GM21529 (cell line): ENCODE data around the gene NDUFB5.

Experiments used
- ATAC-seq: cut with Tn5 transposase; IDR thresholded peaks from one replicate; pipeline ENCODE4 v1.9.1; 2021; ENCODE audit not compliant: unreplicated experiment

NDUFB5 gene

GRCh38 chr3:179604321-179605078 lies at the start of gene NDUFB5, which contains the start of gene MRPL47:
NDUFB5 (plus strand) TSS chr3:179604794; CDS start chr3:179604816, 22 bp downstream.
MRPL47 (minus strand) TSS chr3:179604638; CDS start chr3:179604624, 14 bp downstream.
- peak; percentile 95 for ATAC-seq

- ATAC-seq, result no peak
Measured at GRCh38 chr3:179558742-179559364, 45.7 kb upstream of the NDUFB5 start.

- no peak for ATAC-seq
Measured at GRCh38 chr3:179560791-179561190, 43.8 kb upstream of the NDUFB5 start.

DNA sequence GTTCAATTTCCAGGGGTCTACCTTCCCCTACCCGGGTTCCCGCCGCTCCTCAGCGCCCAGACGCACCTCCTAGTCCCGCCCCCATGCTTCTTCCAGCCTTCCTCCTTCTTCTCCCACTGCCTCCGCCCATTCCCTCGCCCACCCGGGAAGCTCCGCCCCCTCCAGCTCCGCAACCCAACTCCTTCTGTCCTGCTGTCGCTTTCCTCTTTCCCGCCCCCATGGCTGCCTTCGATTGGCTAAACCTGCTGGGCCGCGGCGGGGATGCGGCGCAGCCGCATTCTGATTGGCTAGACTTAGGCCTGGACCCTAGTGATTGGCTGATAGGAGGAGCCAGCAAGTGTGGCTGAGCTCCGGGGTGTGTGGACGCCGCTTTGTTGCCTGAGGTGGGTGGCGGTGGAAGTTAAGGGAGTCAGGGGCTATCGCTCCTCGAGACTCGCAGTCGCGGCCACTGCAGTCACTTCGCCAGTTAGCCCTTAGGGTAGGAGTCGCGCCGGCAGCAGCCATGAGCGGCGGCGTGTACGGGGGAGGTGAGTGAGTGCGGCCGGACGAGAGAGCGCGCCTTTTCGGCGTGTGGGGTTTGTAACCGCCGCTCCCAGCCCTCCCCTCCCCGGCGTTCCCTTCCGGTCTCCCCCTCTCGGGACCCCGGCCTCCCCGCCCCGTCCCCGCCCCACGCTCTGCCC lies 41.9 kb upstream of the NDUFB5 start, which contains the start of gene ACTL6A:
Gene ACTL6A (plus strand): TSS at position 336 of the 680 bp plus-strand sequence. CDS start 167 bp downstream, at position 503.
- peak; percentile 94 for ATAC-seq

GRCh38 chr3:179563271-179563783 lies 41.3 kb upstream of the NDUFB5 start:
- ATAC-seq, result peak; percentile 51

GRCh38 chr3:179565496-179565895 lies 39.1 kb upstream of the NDUFB5 start:
- ATAC-seq, result no peak

DNA sequence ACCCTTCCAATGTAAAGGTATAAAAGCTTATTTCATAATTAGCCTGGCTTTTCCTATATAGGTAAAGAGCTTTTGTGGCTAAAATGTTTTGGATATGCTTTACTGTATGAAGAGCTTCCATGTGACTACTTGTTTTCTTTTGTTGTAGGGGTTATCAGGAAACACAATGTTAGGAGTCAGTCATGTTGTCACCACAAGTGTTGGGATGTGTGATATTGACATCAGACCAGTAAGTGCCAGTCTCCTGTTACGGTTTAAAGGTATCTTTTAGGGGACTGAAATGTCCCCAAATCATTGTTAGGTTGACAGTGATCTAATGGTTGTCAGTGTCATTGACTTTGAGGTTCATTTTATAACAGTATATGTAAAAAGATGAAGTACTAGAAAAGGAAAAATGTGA lies 23.6 kb upstream of the NDUFB5 start:
- ATAC-seq, result no peak

DNA sequence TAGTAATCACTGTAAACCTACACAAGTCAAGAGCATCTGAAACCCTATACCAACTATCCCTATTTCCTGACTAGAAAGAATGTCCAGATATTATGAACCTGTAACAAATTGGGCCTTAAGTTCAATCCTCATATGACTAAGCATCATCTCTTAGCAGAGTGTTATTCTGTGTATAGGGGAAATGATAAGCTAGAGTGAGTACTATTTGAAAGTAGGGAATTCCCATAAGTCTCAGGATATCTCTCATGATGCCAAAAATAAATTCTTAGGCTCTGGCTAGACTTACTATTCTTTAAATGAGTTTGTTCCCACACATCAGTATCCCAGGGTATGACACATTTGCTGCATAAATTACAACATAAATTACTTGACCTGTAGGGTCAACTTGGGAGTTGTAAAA lies 15.5 kb upstream of the NDUFB5 start:
- peak; percentile 71 for ATAC-seq

- ATAC-seq, result no peak
Measured at GRCh38 chr3:179590669-179591068, 13.9 kb upstream of the NDUFB5 start.

DNA sequence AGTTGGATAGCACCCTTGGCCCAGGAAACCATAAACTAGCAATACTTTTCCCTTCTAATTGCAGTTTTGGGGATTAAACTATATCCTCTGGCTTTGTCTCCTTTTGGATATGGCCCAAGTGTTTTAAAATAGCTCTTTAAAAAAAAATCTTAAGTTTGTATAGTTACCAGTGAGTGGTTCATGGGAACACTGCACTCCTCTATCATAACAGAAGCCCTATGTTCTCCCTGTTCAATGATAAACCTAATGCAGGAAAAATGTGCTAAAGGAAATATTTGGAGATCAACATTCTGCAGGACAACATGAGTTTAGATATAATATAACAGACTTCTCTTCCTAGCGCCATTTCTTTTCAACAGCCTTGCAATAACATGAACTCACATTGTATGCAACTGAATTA lies 13.3 kb upstream of the NDUFB5 start:
- no peak for ATAC-seq

DNA sequence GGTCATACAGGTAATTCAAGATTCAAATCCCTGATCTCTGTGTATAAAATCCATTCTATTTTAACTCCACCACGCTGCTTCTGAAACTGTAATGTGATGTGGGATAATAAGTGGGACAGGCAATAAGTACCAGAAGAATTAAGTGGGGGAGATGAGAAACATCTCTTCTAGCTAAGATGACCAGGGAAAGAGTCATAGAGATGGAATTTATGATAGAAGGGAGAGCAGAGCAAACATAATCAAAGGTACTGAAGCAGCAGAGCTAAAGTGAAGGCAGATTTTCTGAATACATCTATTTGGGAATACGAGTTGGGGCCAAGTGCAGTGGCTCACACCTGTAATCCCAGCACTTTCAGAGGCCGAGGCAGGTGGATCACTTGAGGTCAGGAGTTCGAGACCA lies 5.1 kb upstream of the NDUFB5 start:
- no peak for ATAC-seq

- no peak for ATAC-seq
Measured at GRCh38 chr3:179603321-179603720, 1.3 kb upstream of the NDUFB5 start.

DNA sequence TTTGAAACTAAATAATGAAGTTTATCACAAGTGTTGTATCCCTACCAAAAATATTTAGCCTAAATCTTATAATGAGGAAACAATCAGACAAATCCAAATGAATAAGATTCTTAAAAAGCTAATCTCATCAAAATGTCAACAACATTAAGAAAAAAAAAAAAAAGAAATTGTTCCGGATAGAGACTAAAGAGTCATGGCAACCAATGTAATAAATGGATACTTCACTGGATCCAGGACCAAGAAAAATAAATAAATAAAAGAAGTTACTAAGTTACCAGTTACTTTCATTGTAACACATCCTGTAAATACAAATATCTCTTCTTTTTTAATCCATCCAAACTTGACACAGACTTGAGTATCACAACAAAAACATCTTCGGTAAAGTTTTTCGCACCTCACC lies 763 bp upstream of the NDUFB5 start:
- no peak for ATAC-seq

DNA sequence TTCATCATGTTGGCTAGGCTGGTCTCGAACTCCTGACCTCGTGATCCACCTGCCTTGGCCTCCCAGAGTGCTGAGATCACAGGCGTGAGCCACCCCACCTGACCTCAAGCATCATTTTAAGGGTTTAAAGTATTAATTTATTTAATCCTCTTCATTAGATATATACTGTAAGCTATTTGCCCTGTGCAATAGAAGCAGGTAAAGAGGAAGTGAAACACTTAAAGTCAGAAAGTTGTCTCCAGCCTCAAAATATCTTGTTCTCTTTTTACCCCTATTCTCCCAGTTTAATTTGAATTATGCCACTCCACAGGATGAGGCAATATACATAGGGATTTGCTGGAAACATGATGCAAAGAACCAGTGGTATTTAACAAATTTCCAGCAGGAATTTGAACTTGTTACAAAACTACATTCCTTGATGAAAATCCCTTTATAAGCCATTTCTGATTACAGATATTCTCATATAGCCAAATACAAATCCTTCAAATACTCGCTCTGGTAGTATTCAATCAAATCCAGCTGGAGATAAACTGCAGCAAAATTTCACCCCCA lies 2.0 kb downstream of the NDUFB5 start:
- ATAC-seq, result peak; percentile 23

DNA sequence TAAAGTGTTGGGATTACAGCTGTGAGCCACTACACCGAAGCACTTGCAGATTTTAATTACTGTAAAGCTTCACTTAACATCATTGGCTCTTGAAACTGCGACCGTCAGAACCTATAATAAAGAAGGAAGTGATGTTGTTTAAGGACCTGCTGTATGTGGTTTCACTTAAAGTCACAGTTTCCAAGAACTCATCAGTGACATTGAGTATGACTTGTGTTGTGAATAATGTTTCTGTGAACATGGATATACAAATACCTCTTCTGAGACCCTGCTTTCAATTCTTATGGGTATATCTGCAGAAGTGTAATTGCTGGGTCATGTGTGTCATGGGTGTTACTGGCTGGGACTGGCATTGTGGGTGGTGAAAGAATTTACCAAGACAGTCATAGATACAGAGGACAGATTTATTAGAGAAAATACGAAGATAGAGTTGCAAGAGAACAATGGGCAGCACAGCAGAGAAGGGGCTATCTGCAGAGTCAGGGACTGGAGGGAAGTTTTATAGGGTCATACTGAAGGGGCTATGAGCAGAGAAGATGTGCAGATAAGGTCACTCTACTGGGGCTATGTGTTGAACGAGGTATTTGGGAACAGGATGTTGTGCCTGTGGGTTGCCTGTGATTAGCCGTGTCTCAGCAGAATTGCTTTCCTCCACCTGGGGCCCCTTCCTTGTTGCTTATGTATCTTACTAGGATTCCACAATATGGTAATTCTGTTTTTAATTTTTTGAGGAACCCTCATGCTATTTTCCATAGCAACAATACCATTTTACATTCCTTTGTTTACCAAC lies 4.5 kb downstream of the NDUFB5 start:
- ATAC-seq, result peak; percentile 63

DNA sequence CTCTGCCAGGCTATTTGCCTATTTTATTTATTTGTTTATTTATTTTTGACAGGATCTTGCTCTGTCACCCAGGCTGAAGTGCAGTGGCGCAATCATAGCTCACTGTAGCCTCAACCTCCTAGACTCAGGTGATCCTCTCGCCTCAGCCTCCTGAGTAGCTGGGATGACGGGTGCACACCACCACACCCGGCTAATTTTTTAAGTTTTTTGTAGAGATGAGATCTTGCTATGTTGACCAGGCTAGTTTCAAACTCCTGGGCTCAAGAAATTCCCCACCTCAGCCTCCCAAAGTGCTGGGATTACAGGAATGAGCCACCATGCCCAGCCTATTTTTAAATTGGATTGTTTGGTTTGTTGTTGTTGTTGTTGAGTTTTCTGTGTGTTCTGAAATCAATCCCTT lies 5.5 kb downstream of the NDUFB5 start:
- ATAC-seq, result no peak

DNA sequence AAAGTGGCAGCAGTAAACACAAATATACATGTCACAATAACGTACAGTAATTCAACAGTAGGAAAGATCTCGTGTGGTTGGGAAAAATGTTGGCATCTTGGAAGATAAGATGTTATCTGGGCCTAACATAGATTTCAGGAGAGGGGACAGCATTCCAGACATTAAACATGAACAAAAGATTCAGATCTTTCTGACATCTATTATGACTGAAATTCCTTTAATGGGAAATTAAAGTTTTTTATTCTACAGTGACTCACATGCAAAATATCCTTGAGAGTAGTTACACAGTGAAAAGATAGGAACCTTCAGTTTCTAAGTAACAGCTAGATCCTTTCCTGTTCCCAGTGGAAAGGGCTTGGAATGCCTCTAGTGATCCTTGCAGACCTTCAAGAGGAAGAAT lies 9.2 kb downstream of the NDUFB5 start:
- ATAC-seq, result no peak

DNA sequence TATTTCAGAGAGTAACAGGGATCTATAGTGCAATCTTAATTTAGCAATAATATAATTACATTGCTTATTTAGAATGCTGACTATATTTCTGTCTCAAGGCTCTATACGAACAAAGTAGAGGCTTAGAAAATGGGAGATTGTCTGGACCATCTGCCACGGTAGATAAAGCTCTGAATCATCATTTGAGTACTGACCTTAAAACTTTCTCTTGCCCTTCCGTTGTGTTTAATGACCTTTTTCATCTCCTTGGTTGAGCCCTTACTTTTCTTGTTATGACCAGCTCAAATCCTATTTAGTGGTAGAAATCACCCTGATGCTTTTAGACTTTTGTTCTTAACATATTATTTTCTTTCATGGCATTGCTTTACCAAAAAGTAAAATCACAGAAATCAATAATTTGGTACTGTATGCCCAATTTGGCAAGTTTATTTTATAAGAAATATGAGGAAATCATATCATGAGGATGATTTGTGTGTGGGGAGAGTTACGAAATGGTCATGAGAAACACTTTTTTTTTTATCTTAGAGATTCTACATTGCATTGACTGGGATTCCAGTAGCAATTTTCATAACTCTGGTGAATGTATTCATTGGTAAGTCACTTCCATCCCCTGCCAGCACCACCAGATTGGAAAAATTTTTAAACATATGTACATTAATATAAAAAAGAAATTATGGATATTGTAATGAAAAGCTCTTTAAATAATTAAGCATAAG lies 11.0 kb downstream of the NDUFB5 start:
- no peak for ATAC-seq

GRCh38 chr3:179622023-179622422 lies 17.4 kb downstream of the NDUFB5 start:
- no peak for ATAC-seq

- no peak for ATAC-seq
Measured at GRCh38 chr3:179624451-179624850, 19.9 kb downstream of the NDUFB5 start.
